NOMO-1 (cell line): ENCODE measurements around the gene RAD51B.
"Not testable (repeated sequence)": the region's sequence is repeated elsewhere in the genome, so short reads cannot be mapped to it uniquely, and the experiment has no call there.

Source experiments
- DNase-seq, 2 experiments: peaks; one replicate each; lab custom pipeline; 2025; ENCODE audit not compliant: unreplicated experiment in 2 of 2; lab: John Stamatoyannopoulos, UW

RAD51B gene

GRCh38 chr14:68244262-68244980 is 424.8 kb downstream of the RAD51B start:
- no peak for DNase-seq

DNA sequence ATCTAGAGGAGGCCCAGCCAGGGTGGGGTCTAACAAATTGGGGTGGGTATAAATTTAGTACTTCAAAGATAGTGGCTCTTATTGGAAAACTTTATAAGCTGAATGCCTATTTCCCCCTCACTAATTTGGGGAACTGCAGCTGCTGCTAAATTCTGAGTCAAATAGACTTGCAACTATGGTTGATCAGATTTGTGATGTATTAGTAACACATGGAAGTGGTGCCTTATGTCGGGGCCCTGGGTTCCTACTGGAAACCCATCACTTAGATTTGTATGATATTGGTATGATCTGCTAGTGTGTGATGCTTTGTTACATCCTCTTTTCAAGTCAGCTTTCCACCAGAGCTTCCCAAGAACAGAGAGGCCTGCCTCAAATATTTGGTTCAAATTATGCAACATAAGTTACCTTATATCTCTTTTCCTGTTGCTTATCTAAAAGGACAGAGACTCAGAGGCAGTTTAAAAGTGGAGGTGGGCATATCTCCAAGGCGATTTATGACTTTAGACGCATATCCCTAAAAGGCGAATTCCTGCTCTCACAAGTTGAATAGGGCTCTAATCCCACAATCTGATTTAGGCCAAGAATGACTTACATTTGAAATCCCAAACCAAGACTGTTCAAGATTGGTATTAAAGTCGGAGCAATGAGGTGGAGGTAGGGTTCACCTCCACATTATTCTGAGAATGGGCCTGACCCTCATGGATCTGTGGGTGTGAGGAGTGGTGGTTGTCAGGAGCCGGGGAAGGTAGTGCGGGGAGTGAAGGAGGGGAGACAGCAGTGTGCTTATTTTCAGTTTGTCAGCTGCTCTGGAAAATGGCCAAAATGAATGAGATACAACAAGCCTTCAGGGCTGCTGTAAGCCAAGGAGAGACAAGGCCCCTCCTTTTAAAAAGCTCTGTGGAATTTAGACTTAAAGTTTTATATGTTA is 425.8 kb downstream of the RAD51B start:
- DNase-seq: no peak

DNA sequence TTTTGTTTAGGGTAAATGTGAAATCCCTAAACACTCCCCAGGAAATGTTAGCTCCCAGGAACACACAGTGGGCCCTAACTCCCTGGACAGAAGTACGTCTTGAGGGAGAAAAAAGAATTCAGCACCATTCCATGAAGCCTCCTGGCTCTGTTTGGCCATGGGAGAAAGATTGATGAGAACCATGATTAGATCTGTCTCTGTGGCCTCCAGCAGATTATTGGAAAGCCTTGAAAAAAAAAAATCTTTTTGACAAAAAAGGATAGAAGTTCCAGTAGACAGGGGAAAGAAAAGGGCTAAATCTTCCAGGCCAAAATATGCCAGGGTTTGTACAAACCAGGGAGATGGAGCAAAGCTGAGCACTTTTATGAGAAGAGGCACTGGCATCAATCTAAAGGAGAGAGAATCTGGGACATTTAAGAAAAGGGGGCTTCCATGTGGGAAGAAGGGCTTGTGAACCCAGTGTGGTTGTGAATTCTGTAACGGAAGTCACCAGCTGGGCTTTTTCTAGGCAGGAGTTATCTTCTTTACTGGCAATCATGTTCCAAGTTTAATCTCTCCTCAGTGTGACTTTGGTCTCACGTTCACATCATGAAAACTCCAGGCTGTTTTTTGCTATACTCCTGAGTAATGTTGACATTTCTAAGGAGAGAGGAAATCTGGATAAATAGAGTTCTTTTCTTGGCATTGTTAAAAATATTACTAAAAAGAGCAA is 426.7 kb downstream of the RAD51B start:
- no peak for DNase-seq

GRCh38 chr14:68246786-68247105 is 427.2 kb downstream of the RAD51B start:
- DNase-seq: no peak

DNA sequence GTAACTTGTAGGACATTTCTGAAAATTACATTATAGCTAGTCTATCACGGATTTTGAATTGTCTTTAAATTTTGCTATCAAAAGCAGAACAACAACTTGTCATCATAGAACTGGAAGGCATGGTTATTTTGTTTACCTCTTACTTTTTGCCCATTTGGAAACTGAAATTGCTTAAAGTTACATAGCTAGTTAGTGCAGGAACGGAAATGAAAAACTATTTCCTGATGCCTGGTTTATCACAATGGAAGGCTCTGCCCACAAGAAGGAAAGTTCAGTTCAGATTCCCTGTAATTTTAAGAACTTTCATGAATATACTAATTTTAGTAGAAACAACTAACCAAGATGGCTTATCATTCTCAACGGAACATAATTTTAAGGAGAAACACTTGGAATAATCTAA is 427.7 kb downstream of the RAD51B start:
- no peak for DNase-seq

GRCh38 chr14:68247676-68248268 is 428.2 kb downstream of the RAD51B start:
- DNase-seq: peak; percentile 28 to 65

GRCh38 chr14:68248481-68249255 is 429.1 kb downstream of the RAD51B start:
- DNase-seq: peak in 1 of 2 experiments; percentile 22

GRCh38 chr14:68249661-68250451 is 430.3 kb downstream of the RAD51B start:
- DNase-seq: no peak

DNA sequence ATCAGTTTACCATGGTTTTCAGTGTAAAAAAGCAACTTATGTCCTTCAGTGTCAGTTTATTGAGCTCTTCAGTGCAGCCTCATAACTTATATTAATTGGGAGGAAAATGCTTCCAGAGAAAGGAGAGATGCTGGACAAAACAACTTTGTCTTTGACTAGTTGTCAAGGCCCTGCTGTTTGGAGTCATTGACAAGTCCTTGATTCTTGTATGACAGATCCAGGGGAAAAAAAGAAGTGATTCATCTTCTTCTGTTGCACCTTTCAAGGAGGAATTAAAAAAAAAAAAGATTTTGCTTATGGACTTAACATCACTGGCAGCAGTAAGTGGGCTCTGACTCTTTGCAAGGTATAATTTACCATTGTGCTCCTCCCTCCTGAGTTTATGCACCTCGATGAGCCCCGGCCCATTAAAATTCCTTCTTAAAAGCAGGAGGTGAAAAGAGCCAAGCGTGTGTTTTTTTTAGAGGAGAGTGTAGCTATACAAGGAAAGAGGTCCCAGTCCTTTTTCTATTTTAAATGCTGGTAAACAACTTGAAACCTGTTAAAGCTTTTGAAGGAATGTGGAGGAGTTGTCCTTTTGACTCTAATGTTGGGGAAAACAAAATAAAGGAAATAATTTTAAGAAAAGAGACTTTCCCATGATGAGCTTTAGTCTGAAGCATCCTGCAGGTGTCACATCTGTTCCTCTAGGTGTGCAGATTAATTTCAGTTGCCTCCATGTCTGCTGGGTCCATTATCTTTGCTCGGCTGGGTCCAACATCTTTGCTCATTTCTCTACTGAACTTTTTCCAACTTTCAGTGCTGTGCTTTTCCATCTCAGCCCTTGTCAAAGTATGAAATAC is 431.6 kb downstream of the RAD51B start:
- DNase-seq: no peak

DNA sequence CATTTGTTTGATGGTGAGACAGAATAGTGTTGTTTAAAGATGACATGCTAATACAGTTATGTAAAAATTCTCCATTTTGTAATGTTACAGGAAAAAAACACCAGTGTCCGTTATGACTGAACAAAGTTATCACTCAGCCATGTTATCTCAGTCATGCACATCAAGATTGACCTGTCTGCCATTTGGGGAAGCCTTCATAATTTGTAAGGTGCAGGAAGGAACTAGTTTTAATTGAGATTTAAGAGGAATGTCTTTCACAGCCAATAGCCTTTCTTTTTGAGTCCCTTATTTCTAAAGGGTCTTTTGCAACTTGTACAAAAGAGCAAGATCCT is 432.2 kb downstream of the RAD51B start:
- no peak for DNase-seq

DNA sequence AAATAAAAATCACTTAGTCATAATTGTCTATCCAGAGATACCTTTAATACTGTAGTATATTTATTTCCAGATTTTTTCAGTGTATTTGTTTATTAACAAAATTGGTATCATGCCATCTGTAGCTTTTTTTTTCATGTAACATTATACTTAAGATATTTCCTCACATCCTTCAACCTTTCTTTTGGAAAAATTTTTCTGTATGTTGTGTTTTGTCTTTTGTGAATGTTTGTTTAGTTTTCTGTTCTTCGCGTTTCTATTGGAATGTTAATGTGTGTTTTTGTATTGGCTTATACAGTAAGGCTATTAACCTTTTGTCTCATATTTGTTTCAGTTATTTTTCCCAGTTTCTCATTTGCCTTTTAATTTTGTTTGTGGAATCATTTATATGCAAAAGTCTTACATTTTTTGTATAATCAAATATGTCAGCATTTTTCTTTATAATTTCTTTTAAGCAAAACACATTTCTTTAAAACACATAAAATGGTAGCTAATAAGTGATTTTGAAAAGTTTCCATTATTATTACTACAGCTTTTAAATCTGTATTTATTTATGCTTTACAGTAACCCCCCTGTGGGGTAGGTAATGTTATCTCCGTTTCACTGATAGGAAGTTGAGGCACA is 433.7 kb downstream of the RAD51B start:
- no peak for DNase-seq

GRCh38 chr14:68253878-68254528 is 434.4 kb downstream of the RAD51B start:
- no peak for DNase-seq

DNA sequence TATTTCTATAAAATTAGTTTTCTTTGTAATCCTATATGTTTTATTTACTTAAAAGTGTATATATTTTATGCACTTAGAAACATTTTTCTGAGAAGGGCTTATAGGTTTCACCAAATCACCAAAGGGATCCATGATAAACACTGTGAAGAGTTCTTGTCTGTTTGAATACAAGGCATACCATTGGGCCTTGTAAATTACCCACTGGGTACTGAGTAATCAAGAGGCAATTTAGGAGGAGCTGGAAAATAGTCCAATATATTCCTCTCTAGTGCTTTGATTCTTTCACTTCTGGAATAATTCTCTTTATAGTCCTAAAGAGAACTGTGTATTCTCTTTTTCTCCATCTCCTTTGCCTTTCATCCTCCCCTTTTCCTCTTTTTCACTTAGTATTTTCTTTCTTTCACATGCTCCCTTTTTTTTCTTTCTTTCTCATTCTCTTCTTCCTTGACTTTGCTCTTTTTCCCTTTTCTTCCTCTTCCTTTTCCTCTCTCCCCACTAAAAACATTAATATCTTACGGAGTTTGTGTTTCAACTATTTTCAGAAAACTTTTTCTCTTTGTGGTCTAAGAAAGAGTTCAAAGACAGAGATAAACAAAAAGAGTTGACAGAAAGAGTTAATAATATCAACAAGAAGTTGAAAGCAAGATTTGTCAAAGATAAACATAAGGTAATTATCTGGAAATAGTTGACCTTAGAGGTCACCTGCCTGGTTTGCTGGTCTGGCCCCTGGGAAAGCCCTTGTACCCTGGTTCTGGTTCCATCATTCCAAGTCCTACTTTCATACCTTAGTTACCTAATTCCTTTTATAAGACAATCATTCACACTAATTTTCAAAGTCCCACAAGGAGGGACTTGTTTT is 435.3 kb downstream of the RAD51B start:
- no peak for DNase-seq

DNA sequence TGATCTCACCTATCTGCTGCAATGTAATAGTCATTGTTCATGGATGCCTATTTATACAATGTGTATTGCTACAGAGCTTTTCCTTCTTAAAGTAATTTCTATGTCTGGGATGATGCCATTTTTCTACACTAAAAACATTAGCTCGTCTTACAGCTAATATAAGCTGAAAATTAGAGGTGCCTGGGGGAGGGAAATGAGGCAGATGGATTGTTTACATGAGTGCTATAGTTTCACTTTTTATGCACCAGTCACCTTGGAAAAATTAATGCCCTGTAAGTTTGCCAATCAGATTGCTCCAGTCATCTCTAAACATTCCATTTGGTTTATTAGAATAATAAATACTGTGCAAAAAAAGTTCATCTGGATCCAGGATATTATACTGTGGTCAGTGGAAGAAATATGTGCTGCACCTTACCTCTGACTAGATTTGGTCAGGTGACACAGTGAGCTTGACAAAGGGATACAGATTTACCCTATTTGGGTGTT is 436.2 kb downstream of the RAD51B start:
- DNase-seq: no peak

- no peak for DNase-seq
These were observed 438.4 kb downstream of the RAD51B start for GRCh38 chr14:68257969-68258368.

DNA sequence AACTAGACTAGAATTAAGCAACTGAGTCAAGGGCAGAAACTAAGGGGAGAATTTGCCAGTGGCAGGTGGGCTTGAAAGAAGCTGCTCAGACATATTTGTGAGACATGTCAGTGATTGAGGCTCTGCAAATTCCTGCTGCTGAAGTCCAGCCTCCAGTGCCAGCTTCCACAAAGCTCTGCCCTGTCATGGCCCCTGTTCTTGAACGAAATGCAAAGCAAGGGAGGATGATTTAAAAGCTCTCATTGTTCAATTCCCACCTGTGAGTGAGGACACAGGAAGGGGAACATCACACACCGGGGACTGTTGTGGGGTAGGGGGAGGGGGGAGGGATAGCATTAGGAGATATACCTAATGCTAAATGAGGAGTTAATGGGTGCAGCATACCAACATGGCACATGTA is 439.4 kb downstream of the RAD51B start:
- DNase-seq: not testable (repeated sequence)

DNA sequence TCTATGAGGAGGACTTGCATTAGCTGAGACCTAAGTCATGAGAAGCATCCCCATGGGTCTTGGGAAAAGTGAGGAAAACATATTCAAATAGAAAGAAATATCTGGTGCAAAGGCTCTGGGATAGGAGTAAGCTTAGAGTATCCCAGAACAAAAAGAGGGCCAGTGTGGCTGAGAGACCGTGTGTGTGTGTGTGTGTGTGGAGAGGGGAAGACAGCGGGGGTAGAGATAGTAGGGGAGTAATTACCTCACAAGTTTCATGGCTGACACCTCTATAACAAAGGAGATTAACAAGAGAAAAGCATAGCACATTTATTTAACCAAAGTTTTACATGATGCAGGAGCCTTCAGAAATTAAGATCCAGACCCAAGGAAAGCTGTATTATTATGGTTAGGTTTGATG is 440.5 kb downstream of the RAD51B start:
- DNase-seq: no peak
